Kidney tubule cell (primary cell): ENCODE data around the gene RCN1.

Source experiments
- DNase-seq: peaks from one replicate; pipeline ENCODE4 v3.0.0-alpha.2; 2018; ENCODE audit warnings: low spot score

Gene RCN1

DNA sequence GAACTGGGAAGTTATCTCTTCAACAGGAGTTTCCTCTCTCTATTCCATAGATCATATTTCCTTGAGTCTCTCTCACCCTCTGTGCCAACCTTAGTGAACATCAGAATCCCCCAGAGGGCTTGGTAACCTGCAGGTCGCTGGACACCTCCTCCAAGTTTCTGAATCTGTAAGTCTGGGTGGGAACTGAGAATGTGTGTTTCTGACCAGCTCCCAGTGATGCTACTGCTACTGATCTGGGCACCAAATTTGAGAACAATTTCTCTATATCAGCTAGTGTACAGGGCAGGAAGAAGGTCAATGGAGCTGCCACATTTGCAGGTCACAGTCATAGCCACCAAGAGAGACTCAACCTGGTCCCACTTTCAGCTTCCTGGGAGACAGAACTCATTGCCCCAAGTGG, 62.9 kb downstream of the RCN1 start:
- no peak for DNase-seq

DNA sequence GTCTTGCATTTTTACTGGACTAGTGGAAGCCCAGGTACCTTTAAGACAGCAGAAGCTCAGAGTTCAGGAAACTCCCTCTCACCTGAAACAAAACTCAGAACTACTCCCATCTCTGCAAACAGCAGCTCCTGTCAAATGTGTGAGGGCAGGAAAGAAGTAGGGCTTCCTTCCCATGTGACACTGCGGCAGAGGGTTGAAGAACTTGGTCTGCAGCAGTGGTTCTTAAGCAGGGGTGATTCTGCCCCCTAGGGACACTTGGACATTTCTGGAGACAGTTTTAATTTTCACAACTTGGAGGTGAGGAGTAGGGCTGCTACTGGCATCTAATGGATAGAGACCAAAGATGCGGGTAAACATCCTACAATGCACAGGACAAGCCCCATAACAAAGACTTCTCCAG, 63.4 kb downstream of the RCN1 start:
- peak; percentile 26 for DNase-seq
